Globus pallidus (tissue), 1 donor: ENCODE data around the gene ST6GALNAC3.
A peak's percentile ranks its signal among the peaks of the same experiment; 100 is the strongest.

Source experiments
- DNase-seq: peaks from one replicate; pipeline ENCODE4 v3.0.0-alpha.2; 2015; ENCODE audit warnings: low spot score

ST6GALNAC3 gene

DNA sequence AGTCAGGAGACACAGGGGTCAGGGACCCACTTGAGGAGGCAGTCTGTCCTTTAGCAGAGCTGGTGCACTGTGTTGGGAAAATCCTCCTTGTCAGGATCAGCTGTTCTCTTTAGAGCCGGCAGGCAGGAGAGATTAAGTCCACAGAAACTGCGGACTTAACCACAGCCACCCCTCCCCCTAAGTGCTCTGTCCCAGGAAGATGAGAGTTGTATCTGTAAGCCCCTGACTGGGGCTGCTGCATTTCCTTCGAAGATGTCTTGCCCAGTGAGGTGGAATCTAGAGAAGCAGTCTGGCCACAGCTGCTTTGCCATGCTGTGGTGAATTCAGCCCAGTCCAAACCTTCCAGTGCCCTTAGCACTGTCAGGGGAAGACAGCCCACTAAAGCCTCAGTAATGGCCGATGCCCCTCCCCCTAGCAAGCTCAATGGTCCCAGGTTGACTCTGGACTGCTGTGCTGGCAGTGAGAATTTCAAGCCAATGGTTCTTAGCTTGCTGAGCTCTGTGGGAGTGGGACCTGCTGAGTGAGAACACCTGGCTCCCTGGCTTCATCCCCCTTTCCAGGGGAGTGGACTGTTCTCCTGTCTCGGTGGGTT lies 172.8 kb downstream of the ST6GALNAC3 start:
- no peak for DNase-seq

GRCh38 chr1:76250271-76250670 lies 175.7 kb downstream of the ST6GALNAC3 start:
- peak; percentile 20 for DNase-seq

GRCh38 chr1:76252431-76252830 lies 177.9 kb downstream of the ST6GALNAC3 start:
- DNase-seq: no peak

DNA sequence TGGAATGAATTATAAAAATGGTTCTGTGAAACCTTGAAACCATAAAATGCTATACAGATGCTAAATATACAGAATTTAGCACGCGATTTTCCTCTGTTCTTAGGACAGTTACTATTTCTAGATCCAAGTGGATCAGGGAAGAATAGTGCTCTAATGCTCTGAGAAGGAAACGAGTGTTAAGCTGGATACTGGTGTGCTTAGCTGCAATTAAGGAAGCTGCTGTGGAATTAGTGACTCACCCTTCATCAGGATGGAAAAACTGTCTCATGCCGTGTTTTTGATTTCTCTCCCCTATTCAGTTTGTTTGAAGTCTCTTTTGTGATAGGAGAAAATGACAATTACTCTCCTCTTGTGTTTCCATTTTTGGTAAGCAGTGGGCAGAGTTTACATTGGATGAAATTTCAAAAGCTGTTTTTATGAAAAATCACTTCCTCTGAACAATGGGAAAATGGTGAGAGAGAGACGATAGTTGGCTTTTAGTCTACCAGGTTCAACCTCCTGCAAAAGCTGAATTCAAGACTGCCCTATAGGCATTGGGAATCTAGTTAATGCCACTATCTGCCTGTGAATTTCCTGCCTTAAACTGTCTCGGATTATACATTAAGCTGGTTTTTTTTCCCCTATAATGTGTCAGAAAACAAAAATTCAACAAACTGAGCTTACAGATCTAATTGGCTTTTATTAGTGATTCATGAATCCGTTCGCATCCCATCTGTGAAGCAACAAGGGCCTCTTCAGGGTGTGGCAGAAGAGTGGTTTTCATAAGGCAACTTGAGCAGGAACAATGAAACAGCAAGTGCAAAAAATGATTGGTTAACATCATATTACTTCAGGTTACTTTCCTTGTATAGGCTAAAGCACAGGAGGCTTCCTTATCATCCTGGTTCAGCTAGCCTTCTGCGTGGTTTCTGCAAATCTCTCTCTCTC lies 179.8 kb downstream of the ST6GALNAC3 start:
- no peak for DNase-seq

DNA sequence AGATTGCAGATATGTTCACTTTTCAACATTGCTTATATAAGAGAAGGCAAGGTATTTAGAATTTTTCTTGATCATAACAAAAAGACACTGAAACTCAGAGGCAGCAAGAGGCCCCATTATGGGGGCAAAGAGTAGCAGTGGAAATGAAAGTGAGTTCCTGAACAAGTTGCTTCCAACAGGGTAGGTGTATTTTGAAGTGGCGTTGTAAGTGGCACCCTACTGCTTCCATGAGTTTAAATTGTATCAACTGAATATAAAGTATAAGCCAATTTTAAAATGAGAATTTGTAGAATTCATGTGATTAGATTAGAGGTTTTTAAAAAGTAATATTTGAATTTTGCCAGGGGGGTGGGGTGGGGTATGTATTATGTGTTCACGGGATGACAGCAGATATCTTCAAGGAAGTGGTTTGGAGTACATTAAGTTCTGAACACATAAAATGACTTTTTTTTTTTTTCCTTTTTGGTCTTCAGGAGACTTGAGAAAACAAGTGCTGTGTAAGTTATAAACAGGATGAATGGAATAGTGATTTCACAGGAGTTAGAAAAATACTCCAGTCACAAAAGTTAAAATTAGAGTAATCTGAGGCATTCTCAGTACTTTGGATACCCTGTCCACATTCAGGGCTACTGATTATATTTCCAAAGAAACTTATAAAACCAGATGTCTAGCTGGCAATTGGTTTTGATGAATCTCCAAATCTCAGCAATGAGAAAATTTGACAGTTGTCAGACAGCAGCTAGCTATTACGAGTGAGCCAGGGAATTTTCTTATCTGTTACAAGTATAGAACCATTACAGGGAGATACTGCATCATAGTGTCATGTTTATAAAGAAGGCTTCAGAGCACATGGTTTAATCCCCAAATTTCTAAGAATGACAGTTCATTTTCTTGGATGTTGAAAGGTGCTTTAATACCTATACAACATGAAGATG lies 182.0 kb downstream of the ST6GALNAC3 start:
- DNase-seq: no peak

- DNase-seq: no peak
Observed at GRCh38 chr1:76257823-76258222, 183.3 kb downstream of the ST6GALNAC3 start.

DNA sequence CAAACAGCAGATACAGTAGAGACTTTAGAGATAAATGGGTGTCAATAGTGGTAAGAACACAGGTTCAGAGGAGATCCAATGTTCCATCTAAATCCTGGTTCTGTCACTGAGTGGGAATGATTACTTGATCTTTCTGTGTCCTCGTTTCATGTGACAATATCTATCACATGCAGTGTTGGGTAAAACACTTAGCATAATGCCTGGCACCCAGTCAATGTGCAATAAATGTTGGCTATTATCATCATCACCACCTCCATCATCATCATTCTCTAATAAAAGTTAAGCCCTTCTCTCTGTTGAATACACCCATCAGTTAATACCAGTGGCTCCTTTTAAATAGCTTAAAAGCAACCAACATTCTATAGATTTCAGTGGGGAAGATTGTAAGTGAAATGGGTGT lies 184.7 kb downstream of the ST6GALNAC3 start:
- DNase-seq: no peak

GRCh38 chr1:76260279-76260678 lies 185.7 kb downstream of the ST6GALNAC3 start:
- DNase-seq: no peak

- no peak for DNase-seq
Observed at GRCh38 chr1:76262601-76263000, 188.1 kb downstream of the ST6GALNAC3 start.

DNA sequence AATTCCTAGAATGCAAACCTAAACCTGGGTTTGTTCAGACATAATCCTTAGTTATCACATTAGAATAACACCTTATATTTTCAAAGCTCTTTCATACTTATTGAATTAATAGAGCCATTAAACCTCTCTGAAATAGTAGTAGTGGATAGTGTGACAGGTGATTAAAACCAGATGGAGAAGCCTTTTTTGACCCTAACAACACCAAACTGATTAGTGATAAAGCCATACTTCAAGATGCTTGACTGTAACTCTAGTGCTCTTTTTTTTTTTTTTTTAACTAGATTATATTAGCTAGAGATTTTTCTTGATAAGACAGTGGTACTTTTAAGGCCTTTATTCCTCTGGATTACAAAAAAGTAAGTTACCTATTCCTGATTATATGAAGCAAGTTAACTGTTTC lies 190.1 kb downstream of the ST6GALNAC3 start:
- DNase-seq: no peak

GRCh38 chr1:76266762-76267161 lies 192.2 kb downstream of the ST6GALNAC3 start:
- DNase-seq: no peak

DNA sequence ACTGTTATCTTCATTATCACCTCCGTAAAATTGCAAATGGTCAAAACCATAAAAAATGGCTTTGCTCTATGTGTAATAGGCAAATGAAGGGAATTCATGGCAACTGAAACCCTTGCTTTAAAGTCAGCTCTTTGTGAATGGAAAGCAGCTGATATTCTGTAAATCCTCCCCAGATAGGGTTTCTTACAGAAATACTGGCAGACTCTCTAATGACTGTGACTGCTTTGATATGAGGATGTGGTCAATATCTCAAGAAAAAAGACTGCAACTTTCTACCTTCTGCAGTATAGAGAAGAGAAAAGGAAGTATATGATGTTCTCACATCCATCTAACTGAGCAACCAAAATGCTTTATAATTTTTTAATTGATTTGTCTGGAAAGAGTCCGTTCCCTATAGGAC lies 193.1 kb downstream of the ST6GALNAC3 start:
- no peak for DNase-seq

DNA sequence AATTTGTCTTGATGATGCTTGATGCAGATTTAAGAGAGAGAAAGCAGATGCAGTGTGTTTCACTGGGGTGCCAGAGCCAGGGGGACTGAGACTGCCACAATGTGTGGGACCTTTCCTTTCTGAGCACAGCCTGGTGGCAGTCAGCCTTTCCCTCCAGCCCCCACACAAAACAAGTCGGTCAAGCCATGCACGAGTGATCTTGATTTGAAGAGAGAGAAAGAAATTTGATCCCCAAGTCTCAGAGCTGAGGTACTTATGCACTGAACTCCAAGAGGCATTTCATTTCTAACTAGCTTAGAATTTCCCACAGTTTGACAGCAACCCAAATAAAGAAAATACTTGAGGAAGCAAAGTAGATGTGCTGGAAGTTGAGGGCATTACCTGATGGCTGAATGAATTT lies 193.8 kb downstream of the ST6GALNAC3 start:
- DNase-seq: no peak

DNA sequence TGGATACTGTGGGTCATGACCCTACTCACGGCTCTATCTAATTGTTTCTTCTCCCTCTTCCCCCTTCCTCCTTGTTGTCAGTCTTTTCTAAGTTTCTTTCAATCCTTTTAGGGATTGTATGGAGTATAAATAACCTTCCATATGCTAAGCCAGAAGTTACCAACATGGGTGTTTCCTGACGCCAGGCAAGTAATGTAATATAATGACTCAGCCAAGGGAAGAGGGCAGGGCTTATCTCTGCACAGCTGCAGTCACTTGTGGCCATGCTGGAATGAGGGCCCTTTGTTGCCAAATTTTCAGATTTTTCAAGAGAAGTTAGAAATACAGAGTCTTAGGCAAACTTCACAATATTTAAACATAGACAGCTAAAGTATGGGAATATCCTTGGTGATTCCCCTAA lies 194.6 kb downstream of the ST6GALNAC3 start:
- no peak for DNase-seq

- DNase-seq: no peak
Observed at GRCh38 chr1:76274302-76274701, 199.8 kb downstream of the ST6GALNAC3 start.

DNA sequence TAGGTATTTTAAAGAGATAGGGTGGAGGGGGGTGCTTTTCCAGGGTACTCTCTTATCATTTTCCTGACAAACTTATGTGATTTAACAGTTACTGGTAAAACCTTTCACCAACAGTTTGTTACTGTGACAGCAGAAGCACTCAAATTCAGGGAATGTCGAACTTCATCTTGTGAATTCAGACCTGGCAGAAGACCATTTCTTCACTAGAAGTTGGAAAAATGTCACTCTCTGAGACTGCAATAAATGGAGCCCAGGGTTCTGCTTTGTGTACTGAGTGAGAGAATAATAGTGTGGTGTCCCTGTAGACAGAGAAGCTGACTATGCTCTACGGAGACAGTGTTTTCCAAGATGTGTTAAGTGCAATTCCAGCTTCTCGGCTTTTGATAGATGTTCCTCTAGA lies 200.2 kb downstream of the ST6GALNAC3 start:
- DNase-seq: no peak

DNA sequence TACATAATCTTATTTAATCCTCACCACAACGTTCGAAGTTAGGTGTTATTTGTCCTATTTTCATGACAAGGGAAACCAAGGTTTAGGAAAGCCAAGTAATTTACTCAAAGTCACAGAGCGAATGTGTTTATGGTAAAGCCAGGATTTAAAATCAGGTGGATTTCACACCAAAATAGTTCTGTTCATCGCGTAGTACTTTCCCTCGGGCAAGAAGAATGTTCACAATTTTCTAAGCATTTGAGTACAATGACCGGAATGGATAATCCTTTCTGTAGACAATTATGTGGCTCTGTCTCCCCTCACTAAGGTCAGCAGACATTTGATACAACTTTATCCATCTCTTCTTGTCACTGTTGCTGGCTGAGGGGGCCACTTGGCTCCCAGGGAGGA lies 204.2 kb downstream of the ST6GALNAC3 start:
- DNase-seq: no peak

DNA sequence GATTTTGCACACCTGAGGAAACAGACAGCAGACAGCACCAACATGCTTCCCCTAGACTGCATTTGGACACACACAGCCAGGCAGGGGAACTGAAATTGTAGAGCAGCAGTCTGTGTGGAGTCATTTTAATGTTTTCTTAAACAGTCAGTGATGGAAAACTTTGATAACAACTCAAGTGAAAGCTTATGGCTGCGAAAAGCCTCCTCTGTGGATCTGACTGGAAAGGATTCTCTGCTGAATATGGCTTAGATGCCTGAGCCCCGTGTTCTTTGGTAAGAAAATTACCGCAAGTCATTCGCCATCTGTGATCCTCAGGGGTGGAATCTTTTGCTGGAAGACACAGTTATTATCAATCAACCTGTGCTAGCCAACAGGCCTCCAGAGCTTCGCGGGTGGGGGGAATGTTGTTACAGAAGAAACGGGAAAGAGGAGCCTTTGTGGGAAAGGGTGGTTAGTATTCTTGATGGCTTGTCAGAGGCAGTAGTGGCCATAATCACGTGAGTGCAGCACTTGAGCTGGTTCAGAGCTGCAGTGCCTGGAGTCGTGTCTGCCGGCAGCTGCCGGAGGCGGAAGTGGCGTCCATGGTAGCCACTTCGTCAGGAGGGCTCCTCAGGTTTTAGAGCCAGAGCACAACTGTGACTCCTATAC lies 204.7 kb downstream of the ST6GALNAC3 start:
- DNase-seq: peak; percentile 55

GRCh38 chr1:76281306-76281705 lies 206.8 kb downstream of the ST6GALNAC3 start:
- peak; percentile 10 for DNase-seq

GRCh38 chr1:76284842-76285241 lies 210.3 kb downstream of the ST6GALNAC3 start:
- no peak for DNase-seq

GRCh38 chr1:76285578-76286135 lies 211.1 kb downstream of the ST6GALNAC3 start:
- DNase-seq: no peak

GRCh38 chr1:76287917-76288316 lies 213.4 kb downstream of the ST6GALNAC3 start:
- no peak for DNase-seq
